Keratinocyte (primary cell): ENCODE measurements around the gene AMD1. TPM values are rescaled to one million over a fixed set of nuclear protein-coding genes. Genes with fewer than 3 reads are reported as not detected.

ENCODE experiments used
- DNase-seq: peaks from one replicate; pipeline ENCODE4 v3.0.0-alpha.2; 2011; ENCODE audit warnings: low read depth, missing footprints, low spot score
- FAIRE-seq: peaks from 2 replicates; lab custom pipeline; 2011; peaks lifted over from hg19 to GRCh38; lab: Jason Lieb, UNC
- H2AFZ ChIP-seq: 2 replicates; pipeline ENCODE4 v1.6.0; 2012; ENCODE audit warnings: low read length, control low read depth, inconsistent platforms; ENCODE audit not compliant: control insufficient read depth
- H3K27ac ChIP-seq: 2 replicates; pipeline ENCODE4 v1.5.1; 2011; ENCODE audit warnings: low read length; ENCODE audit not compliant: control insufficient read depth, insufficient read depth
- H3K27me3 ChIP-seq: 3 replicates; pipeline ENCODE4 v1.6.0; 2011; ENCODE audit warnings: low read length; ENCODE audit not compliant: control insufficient read depth, insufficient read depth; ENCODE audit errors: extremely low read depth
- H3K36me3 ChIP-seq, 2 experiments: 2 replicates in 1 of 2; 3 replicates in 1 of 2; pipeline ENCODE4 v1.5.1; 2011; ENCODE audit warnings: low read length in 2 of 2, mild to moderate bottlenecking in 1 of 2; ENCODE audit not compliant: control insufficient read depth in 2 of 2, insufficient read depth in 2 of 2; ENCODE audit errors: extremely low read depth in 1 of 2
- H3K4me1 ChIP-seq: 3 replicates; pipeline ENCODE4 v1.5.1; 2011; ENCODE audit warnings: low read length; ENCODE audit not compliant: control insufficient read depth, insufficient read depth; ENCODE audit errors: extremely low read depth
- H3K4me2 ChIP-seq: 3 replicates; pipeline ENCODE4 v1.6.0; 2011; ENCODE audit warnings: low read depth, low read length; ENCODE audit not compliant: control insufficient read depth, insufficient read depth; ENCODE audit errors: extremely low read depth
- H3K4me3 ChIP-seq, 3 experiments: fragments of 200-600 bp in 1 of 3; sonication (generic) in 1 of 3; 2 replicates in 2 of 3; 3 replicates in 1 of 3; pipeline ENCODE4 v1.5.1; 2011 to 2016; ENCODE audit warnings: low read length in 3 of 3, mild to moderate bottlenecking in 3 of 3, control low read depth in 2 of 3, inconsistent platforms in 1 of 3, low read depth in 1 of 3, mixed read lengths in 1 of 3, mixed run types in 1 of 3, moderate library complexity in 1 of 3; ENCODE audit not compliant: control insufficient read depth in 2 of 3, insufficient read depth in 2 of 3; ENCODE audit errors: extremely low read depth in 1 of 3
- H3K79me2 ChIP-seq: 2 replicates; pipeline ENCODE4 v1.6.0; 2012; ENCODE audit warnings: low read length; ENCODE audit not compliant: control insufficient read depth, insufficient read depth
- H3K9ac ChIP-seq: 3 replicates; pipeline ENCODE4 v1.6.0; 2011; ENCODE audit warnings: low read length; ENCODE audit not compliant: control insufficient read depth, insufficient read depth; ENCODE audit errors: extremely low read depth
- H3K9me1 ChIP-seq: 3 replicates; pipeline ENCODE4 v1.6.0; 2011; ENCODE audit warnings: low read length; ENCODE audit not compliant: control insufficient read depth, insufficient read depth; ENCODE audit errors: extremely low read depth
- H3K9me3 ChIP-seq: 2 replicates; pipeline ENCODE4 v1.5.1; 2012; ENCODE audit warnings: low read depth, low read length; ENCODE audit not compliant: control insufficient read depth
- H4K20me1 ChIP-seq: 3 replicates; pipeline ENCODE4 v1.6.0; 2011; ENCODE audit warnings: low read length; ENCODE audit not compliant: control insufficient read depth, insufficient read depth; ENCODE audit errors: extremely low read depth
- CTCF ChIP-seq, 3 experiments: IDR thresholded peaks in 1 of 3; conservative IDR thresholded peaks in 1 of 3; optimal IDR thresholded peaks in 1 of 3; 2 replicates in 2 of 3; 3 replicates in 1 of 3; pipeline versions ENCODE3 to v1.5.1; 2011; ENCODE audit warnings: low read length in 3 of 3, mild to moderate bottlenecking in 3 of 3, moderate library complexity in 2 of 3, control low read depth in 1 of 3, inconsistent platforms in 1 of 3; ENCODE audit not compliant: insufficient read depth in 2 of 3; ENCODE audit errors: extremely low read depth in 1 of 3
- EZH2 ChIP-seq: IDR thresholded peaks from one replicate; pipeline ENCODE4 v1.6.1; 2012; ENCODE audit warnings: inconsistent platforms, mild to moderate bottlenecking, low read length, moderate library complexity
- dilution Hi-C: fragments of 300-500 bp; cut with MboI; formaldehyde crosslinking; loops from one replicate; pipeline ENCODE4 v1.7.0; 2020; ENCODE audit warnings: low sequenced_read_pairs; ENCODE audit not compliant: extremely low pct_ligation_motif_present
- polyA plus RNA-seq, 5 experiments: library from polyadenylated mRNA; depleted of rRNA in 3 of 5; stranded (reverse) in 3 of 5; stranded (forward) in 1 of 5; unstranded in 1 of 5; fragments of >200 nt; gene quantifications; 1 replicate in 1 of 5; 2 replicates in 3 of 5; 3 replicates in 1 of 5; pipeline versions ENCODE4 v1.2.1 to v1.2.3, GENCODE V29; 2011 to 2012; ENCODE audit warnings: missing spikeins in 2 of 5, low read depth in 1 of 5, low replicate concordance in 1 of 5

AMD1 gene
- polyA plus RNA-seq, 1 donor (not counting 4 experiments of a cell fraction or from before 2014, with no cell fraction given), result 90.9 TPM

DNA sequence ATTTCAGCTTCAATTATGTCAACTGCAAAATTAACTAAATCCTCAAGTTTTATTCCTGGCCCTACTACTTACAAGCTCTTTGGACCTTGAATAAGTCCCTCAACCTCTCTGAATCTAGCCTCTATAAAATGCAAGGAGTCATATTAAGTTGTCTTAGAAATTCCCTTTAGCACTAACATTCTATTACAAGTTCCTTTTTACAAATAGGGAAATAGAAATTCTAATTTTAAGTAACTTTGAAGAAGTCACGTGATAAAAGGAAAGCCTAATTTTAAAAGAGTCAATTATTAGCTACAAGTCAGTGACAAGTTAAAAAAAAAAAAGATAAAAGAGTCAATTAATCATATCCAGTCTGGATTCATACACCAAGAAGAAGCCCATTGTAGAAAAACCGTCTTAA lies 59.3 kb downstream of the AMD1 start:
- H3K4me3 ChIP-seq, result no peak overlapping the region
- no peaks in the 10 kb centered on the region for H3K36me3 ChIP-seq
- H4K20me1 ChIP-seq, result no peaks in the 10 kb centered on the region
- H3K27me3 ChIP-seq, result no peaks in the 10 kb centered on the region
- dilution Hi-C loops, result no loop called here
- no peaks in the 10 kb centered on the region for H3K9me3 ChIP-seq
- no peaks in the 10 kb centered on the region for H3K9me1 ChIP-seq
- H3K27ac ChIP-seq, result no peak overlapping the region
- no peak overlapping the region for H3K9ac ChIP-seq
- H2AFZ ChIP-seq, result no peak overlapping the region
- no peaks in the 10 kb centered on the region for H3K4me1 ChIP-seq
- no peak overlapping the region for H3K4me2 ChIP-seq
- no peaks in the 10 kb centered on the region for H3K79me2 ChIP-seq
- no peak for TF ChIP-seq EZH2
- no peak for TF ChIP-seq CTCF (optimal IDR thresholded peaks at IDR 0.05 in 1 of 3, IDR thresholded peaks at IDR 0.05 in 1 of 3, conservative IDR thresholded peaks at IDR 0.05 in 1 of 3; ENCODE audit: extremely low read depth in 1 of 3, insufficient read depth in 2 of 3, low read length in 3 of 3)
- no peak for FAIRE-seq
- no peak for DNase-seq

GRCh38 chr6:110934381-110934898 lies 59.9 kb downstream of the AMD1 start:
- Histone ChIP-seq H3K79me2 (no peaks in the 10 kb centered on the region), H3K27me3 (no peaks in the 10 kb centered on the region), H3K9ac (no peak overlapping the region), H3K9me3 (no peaks in the 10 kb centered on the region), H3K4me1 (no peaks in the 10 kb centered on the region), H3K4me2 (no peak overlapping the region), H3K9me1 (no peaks in the 10 kb centered on the region), H3K27ac (no peak overlapping the region), H2AFZ (no peak overlapping the region), H3K4me3 (no peak overlapping the region), H3K36me3 (no peaks in the 10 kb centered on the region), H4K20me1 (no peaks in the 10 kb centered on the region)
- TF ChIP-seq EZH2 (no peak), CTCF (optimal IDR thresholded peaks at IDR 0.05 in 1 of 3, IDR thresholded peaks at IDR 0.05 in 1 of 3, conservative IDR thresholded peaks at IDR 0.05 in 1 of 3; ENCODE audit: extremely low read depth in 1 of 3, insufficient read depth in 2 of 3, low read length in 3 of 3) (no peak)
- FAIRE-seq, result no peak
- dilution Hi-C loops, result no loop called here
- no peak for DNase-seq
